ENCODE data around the gene BTAF1. TPM values are rescaled to one million over a fixed set of nuclear protein-coding genes. Genes with fewer than 3 reads are reported as not detected.

The BTAF1 gene
- total and polyA plus RNA-seq, 5 donors, result 6.2 to 19.4 (median 15.4) TPM

DNA sequence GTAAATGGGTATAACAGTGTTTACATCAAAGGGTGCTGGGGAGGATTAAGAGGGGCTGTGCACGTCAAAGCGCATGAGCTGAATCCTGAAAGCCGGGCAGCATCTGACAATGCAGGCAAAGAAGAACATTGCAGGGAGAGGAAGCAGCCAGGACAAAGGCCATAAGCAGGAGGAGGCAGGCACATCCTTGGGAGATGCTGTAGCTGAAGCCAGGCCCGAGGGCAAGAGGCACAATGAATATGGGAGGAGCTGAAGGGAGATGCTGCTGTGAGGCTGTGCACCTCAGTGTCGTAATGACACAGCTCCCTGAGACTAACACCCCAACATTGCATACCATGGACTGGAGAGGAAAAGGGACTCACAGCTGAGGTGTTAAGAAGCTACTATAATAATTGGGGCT, 129.2 kb downstream of the BTAF1 start:
- Histone ChIP-seq H3K4me3 (ENCODE audit: low read length) (no peak overlapping the region), H3K27ac (ENCODE audit: low read length) (peak overlapping the region; percentile 26), H3K9me3 (ENCODE audit: control insufficient read depth, low read length) (no peaks in the 10 kb centered on the region), H3K4me1 (ENCODE audit: control insufficient read depth, insufficient read depth, low read length) (no peaks in the 10 kb centered on the region), H3K27me3 (ENCODE audit: control insufficient read depth, insufficient read depth) (no peaks in the 10 kb centered on the region)
- peak in 1 of 2 donors; percentile 25 for ATAC-seq
- DNase-seq, result no peak
- intact Hi-C loops (cut with DNase I), result no loop called here
- 84% methylated on average over 5 of the region's 5 CpGs for WGBS

DNA sequence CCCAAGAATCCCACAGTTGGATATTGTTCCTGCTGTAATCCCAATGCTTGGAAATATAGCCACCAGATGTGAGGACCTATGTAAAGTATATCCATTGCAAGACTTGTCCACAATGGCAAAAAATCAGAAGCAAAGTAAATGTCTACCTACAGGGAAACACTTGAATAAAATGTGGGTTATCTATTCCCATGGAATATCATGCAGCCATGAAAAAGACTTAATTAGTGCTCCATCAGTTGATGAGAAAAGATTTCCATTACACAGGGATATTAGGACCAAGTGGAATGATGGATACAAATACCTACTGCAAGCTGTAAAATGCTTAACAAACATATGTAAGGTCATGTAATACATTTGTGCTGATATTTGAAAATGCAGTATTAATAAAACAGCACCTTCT, 131.2 kb downstream of the BTAF1 start:
- intact Hi-C loops (cut with DNase I), result no loop called here
- no peak for ATAC-seq

GRCh38 chr10:92062273-92062672, 138.7 kb downstream of the BTAF1 start:
- WGBS, result 73% methylated on average over 1 of the region's 1 CpG
- DNase-seq (no peak), ATAC-seq (peak; percentile 43 to 66)
- Histone ChIP-seq H3K27me3 (ENCODE audit: control insufficient read depth, insufficient read depth) (no peaks in the 10 kb centered on the region), H3K4me1 (ENCODE audit: control insufficient read depth, insufficient read depth, low read length) (no peaks in the 10 kb centered on the region), H3K27ac (ENCODE audit: low read length) (no peak overlapping the region), H3K4me3 (ENCODE audit: low read length) (no peak overlapping the region), H3K9me3 (ENCODE audit: control insufficient read depth, low read length) (no peaks in the 10 kb centered on the region)
- intact Hi-C loops (cut with DNase I), result no loop called here

More for the DNA sequence above, 131.2 kb downstream of the BTAF1 start:
- Histone ChIP-seq H3K4me1 (ENCODE audit: control insufficient read depth, insufficient read depth, low read length) (no peaks in the 10 kb centered on the region), H3K27ac (ENCODE audit: low read length) (no peak overlapping the region), H3K27me3 (ENCODE audit: control insufficient read depth, insufficient read depth) (no peaks in the 10 kb centered on the region), H3K4me3 (ENCODE audit: low read length) (no peak overlapping the region), H3K9me3 (ENCODE audit: control insufficient read depth, low read length) (no peaks in the 10 kb centered on the region)
- DNase-seq, result no peak

DNA sequence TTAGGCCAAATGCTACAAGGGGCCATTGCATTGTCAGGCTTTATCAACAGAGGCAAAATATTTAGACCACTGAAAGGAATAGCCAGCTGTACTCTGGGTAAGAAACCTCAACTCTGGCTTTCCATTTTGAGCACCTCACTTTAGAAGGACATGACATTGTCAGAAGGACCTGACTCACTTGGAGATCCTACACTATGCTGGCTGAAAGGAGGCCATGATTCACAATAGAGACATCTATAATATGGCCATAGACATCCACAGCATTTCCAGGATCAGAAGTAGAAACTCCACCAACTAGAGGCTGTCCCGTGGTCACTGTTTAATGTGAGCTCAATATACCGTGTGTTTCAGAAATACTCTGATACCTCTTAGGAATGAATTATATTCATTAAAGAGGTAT, 140.9 kb downstream of the BTAF1 start:
- WGBS, result 93% methylated on average over 2 of the region's 2 CpGs
- H3K27me3 ChIP-seq (ENCODE audit: control insufficient read depth, insufficient read depth), result no peaks in the 10 kb centered on the region
- ATAC-seq (no peak), DNase-seq (no peak)
- intact Hi-C loops (cut with DNase I), result no loop called here
- H3K4me3 ChIP-seq (ENCODE audit: low read length), result no peak overlapping the region
- no peak overlapping the region for H3K27ac ChIP-seq (ENCODE audit: low read length)
- H3K4me1 ChIP-seq (ENCODE audit: control insufficient read depth, insufficient read depth, low read length), result no peaks in the 10 kb centered on the region
- H3K9me3 ChIP-seq (ENCODE audit: control insufficient read depth, low read length), result no peaks in the 10 kb centered on the region

GRCh38 chr10:92066386-92066785, 142.8 kb downstream of the BTAF1 start:
- H3K27ac ChIP-seq (ENCODE audit: low read length), result no peak overlapping the region
- H3K4me3 ChIP-seq (ENCODE audit: low read length), result no peak overlapping the region
- H3K9me3 ChIP-seq (ENCODE audit: control insufficient read depth, low read length), result no peaks in the 10 kb centered on the region
- DNase-seq (no peak), ATAC-seq (no peak)
- H3K27me3 ChIP-seq (ENCODE audit: control insufficient read depth, insufficient read depth), result no peaks in the 10 kb centered on the region
- H3K4me1 ChIP-seq (ENCODE audit: control insufficient read depth, insufficient read depth, low read length), result no peaks in the 10 kb centered on the region
- intact Hi-C loops (cut with DNase I), result no loop called here
- WGBS, result 98% methylated on average over 4 of the region's 4 CpGs

DNA sequence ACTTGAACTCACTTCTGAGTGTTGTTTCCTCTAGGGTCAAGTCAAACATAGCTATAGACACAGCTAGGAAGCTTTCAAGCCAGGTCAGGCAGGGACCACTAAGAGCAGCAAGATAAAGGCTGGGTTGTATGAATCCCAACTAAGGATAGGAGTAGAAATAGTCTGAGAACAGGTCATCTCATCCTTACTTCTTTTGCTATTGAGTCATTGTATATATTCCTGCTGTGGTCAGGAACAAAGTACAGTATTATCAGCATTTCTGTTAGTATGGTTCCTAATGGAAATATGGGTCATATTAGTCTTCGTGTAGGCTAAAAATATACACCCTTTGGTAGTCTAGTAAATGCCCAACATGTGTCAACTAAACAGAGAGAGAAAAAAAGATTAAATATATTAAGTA, 145.3 kb downstream of the BTAF1 start:
- 69% methylated on average over 1 of the region's 1 CpG for WGBS
- intact Hi-C loops (cut with DNase I), result no loop called here

GRCh38 chr10:92074126-92074887, 150.7 kb downstream of the BTAF1 start:
- 76% methylated on average over 6 of the region's 6 CpGs for WGBS
- intact Hi-C loops (cut with DNase I), result no loop called here
- no peaks in the 10 kb centered on the region for H3K4me1 ChIP-seq (ENCODE audit: control insufficient read depth, insufficient read depth, low read length)
- H3K9me3 ChIP-seq (ENCODE audit: control insufficient read depth, low read length), result no peaks in the 10 kb centered on the region
- no peak for DNase-seq
- no peak overlapping the region for H3K27ac ChIP-seq (ENCODE audit: low read length)
- ATAC-seq, result no peak
- H3K4me3 ChIP-seq (ENCODE audit: low read length), result no peak overlapping the region
- H3K27me3 ChIP-seq (ENCODE audit: control insufficient read depth, insufficient read depth), result no peaks in the 10 kb centered on the region

More for the DNA sequence above, 145.3 kb downstream of the BTAF1 start:
- no peak for ATAC-seq
- H3K4me3 ChIP-seq (ENCODE audit: low read length), result no peak overlapping the region
- no peaks in the 10 kb centered on the region for H3K27me3 ChIP-seq (ENCODE audit: control insufficient read depth, insufficient read depth)
- H3K9me3 ChIP-seq (ENCODE audit: control insufficient read depth, low read length), result no peaks in the 10 kb centered on the region
- no peak overlapping the region for H3K27ac ChIP-seq (ENCODE audit: low read length)
- no peaks in the 10 kb centered on the region for H3K4me1 ChIP-seq (ENCODE audit: control insufficient read depth, insufficient read depth, low read length)
- DNase-seq, result no peak

DNA sequence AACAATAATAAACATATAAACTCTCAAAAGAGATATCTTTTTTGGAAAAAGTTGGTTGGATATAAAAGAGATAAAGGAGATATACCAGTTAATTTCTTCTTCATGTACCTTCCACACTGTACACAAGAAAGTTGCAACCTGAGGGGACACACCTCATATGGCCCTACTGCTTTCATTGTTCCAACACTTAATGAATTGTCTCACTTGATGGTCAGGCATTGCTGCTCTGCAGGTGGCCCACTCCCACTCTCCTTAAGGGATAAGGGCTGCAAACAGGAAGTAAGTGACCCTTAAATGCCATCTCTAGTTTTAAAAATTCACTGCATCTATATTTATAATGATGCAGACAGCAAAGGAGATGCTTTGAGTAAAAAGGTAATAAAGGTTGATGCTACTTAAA, 152.3 kb downstream of the BTAF1 start:
- Histone ChIP-seq H3K4me1 (ENCODE audit: control insufficient read depth, insufficient read depth, low read length) (no peaks in the 10 kb centered on the region), H3K27me3 (ENCODE audit: control insufficient read depth, insufficient read depth) (no peaks in the 10 kb centered on the region), H3K4me3 (ENCODE audit: low read length) (no peak overlapping the region), H3K27ac (ENCODE audit: low read length) (no peak overlapping the region), H3K9me3 (ENCODE audit: control insufficient read depth, low read length) (no peaks in the 10 kb centered on the region)
- ATAC-seq (no peak), DNase-seq (no peak)
- intact Hi-C loops (cut with DNase I), result no loop called here

DNA sequence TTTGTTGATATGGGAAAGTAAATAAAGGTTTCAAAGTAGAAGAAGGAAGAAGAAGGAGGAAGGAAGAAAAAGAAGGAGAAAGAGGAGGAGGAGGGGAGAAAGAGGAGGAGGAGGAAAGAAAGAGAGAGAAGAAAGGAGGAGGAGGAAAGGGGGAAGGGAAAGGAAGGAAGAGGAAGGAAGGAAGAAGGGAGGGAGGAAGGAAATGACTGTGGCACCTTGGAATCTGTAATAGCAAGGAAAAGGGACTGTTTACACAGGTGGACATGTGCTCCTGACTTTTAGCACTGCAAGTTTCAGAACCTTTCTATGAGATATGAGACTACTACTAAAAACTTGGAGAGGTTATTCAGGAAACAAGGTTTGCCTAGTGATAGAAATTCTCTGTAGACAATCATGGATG, 153.2 kb downstream of the BTAF1 start:
- Histone ChIP-seq H3K4me3 (ENCODE audit: low read length) (no peak overlapping the region), H3K9me3 (ENCODE audit: control insufficient read depth, low read length) (no peaks in the 10 kb centered on the region), H3K27me3 (ENCODE audit: control insufficient read depth, insufficient read depth) (no peaks in the 10 kb centered on the region), H3K27ac (ENCODE audit: low read length) (no peak overlapping the region), H3K4me1 (ENCODE audit: control insufficient read depth, insufficient read depth, low read length) (no peaks in the 10 kb centered on the region)
- no peak for DNase-seq
- no peak for ATAC-seq
- intact Hi-C loops (cut with DNase I), result no loop called here

DNA sequence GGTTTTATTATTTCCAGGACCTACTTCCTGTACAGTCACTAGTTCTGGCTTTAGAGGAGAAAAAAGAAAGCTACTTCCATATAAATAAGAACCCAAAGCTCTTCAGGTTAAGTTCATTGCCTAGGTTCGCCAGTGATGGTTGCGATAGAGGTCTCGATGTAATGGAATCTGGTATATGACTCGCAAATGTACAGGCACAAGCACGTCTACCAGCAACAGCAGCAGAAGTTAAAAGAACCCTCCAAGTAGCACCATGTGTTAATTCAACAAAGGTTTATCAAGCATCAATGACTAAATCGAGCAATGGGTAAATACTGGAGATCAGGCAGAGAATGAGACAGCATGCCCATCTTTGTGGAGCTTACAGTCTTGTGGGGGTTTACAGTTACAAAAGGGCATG, 155.4 kb downstream of the BTAF1 start:
- Histone ChIP-seq H3K9me3 (ENCODE audit: control insufficient read depth, low read length) (no peaks in the 10 kb centered on the region), H3K27me3 (ENCODE audit: control insufficient read depth, insufficient read depth) (no peaks in the 10 kb centered on the region), H3K4me3 (ENCODE audit: low read length) (no peak overlapping the region), H3K4me1 (ENCODE audit: control insufficient read depth, insufficient read depth, low read length) (no peaks in the 10 kb centered on the region), H3K27ac (ENCODE audit: low read length) (no peak overlapping the region)
- ATAC-seq (no peak), DNase-seq (no peak)
- WGBS, result 95% methylated on average over 6 of the region's 6 CpGs
- intact Hi-C loops (cut with DNase I), result no loop called here
